Measurements from ENCODE around the gene C11orf68. TPM values are rescaled to one million over a fixed set of nuclear protein-coding genes. Genes with fewer than 3 reads are reported as not detected.

The C11orf68 gene
- total RNA-seq, 2 donors from 2014 or later = 14.1 to 18.1 TPM

DNA sequence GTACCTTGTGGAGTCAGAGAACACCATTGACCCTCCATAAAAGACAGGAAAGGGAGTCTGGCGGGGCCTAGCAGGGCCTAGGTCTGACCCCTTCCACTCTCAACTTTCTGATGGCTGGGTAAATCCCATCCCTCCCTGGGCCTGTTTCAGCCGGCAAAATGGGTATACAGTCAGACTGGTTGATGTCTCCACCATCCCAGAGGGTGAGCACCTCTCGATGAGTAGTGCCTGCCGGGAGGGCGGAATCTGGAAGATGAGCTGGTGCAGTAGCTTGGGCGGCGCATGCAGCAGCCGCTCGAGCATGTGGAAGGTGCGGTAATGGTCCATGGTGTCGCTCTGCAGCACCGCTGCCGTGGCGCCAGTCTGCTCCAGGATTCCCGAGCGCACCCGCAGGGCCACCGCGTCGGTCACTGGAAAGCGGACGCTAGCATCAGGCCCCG lies 31.1 kb downstream of the C11orf68 start:
- H3K27me3 Mint-ChIP-seq = no peaks in the 10 kb centered on the region
- H3K27ac Mint-ChIP-seq = peak overlapping the region; percentile 98
- no peak for ATAC-seq
- H3K36me3 Mint-ChIP-seq (ENCODE audit: low read depth) = peaks cover 3% of the 10 kb centered on the region
- H3K9me3 ChIP-seq (ENCODE audit: control insufficient read depth, low read length, poor library complexity, severe bottlenecking) = no peaks in the 10 kb centered on the region
- H3K4me3 Mint-ChIP-seq = peak overlapping the region; percentile 95
- no peak for DNase-seq
- peaks cover 47% of the 10 kb centered on the region for H3K4me1 Mint-ChIP-seq

DNA sequence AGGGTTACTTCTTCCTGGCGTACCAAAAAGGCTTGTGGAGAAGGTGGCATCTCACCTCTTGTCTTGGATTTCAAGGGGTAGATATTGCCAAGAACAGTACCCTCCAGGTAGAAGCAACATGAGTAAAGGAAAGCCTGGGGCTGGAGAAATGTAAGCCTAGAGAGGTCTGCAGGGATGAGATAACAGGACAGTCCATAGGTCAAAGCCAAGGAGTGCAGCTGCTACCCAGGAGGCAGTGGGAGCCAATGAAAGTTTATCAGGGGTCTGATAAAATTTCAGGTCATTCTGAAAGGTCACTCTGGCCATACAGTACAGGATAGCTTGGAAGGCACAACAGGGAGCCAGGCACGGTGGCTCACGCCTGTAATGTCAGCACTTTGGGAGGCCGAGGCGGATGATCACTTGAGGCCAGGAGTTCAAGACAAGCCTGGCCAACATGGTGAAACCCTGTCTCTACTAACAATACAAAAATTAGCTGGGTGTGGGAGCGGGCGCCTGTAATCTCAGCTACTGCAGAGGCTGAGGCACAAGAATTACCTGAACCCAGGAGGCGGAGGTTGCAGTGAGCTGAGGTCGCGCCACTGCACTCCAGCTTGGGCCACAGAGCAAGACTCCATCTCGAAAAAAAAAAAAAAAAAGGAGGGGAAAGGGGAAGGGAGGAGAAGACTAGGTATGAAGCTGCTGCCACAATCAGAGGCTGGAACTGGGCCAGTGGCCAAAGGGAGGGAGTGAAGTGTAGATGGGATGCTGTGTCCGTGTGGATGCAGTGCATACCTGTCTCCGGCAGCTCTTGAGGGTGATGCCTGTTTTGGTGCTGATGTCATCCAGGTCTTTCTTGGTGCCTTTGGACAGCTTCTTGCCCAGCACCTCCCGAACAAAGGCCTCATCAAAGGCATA lies 31.8 kb downstream of the C11orf68 start:
- H3K4me1 Mint-ChIP-seq = peaks cover 40% of the 10 kb centered on the region
- ATAC-seq = no peak

DNA sequence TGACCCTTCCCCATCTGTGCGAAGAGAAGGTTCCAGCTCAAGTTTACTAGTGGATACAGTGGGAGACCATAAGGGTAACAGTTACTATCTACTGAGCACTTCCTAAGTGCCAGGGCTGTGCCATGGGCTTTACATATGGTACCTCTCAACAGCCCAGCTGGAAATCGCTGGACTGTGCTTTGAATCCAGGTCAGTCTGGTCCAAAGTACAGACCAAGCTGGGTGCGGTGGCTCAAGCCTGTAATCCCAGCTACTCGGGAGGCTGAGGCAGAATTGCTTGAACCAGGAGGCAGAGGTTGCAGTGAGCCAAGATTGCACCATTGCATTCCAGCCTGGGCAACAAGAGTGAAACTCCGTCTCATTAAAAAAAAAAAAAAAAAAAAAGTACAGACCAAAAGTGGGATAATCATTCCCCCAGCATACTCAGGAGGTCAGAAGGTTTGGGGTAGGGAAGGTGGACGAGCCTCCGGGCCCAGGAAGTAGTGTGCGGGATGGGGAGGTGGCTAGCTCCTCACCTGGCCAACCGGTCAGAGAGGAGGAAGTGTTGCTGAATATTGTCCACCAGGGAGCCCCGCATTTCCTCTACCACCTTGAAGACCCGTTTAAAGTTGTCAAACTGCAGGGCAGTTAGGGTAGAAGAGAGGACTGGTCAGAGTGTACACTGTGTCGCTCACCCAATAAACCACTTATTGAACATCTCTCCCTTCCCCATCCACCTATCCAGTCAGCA lies 32.9 kb downstream of the C11orf68 start:
- H3K36me3 Mint-ChIP-seq (ENCODE audit: low read depth) = peaks cover 3% of the 10 kb centered on the region
- H3K4me1 Mint-ChIP-seq = peaks cover 39% of the 10 kb centered on the region
- DNase-seq = no peak
- no peak for ATAC-seq
- peak overlapping the region; percentile 86 for H3K27ac Mint-ChIP-seq
- no peaks in the 10 kb centered on the region for H3K27me3 Mint-ChIP-seq
- no peaks in the 10 kb centered on the region for H3K9me3 ChIP-seq (ENCODE audit: control insufficient read depth, low read length, poor library complexity, severe bottlenecking)
- H3K4me3 Mint-ChIP-seq = no peak overlapping the region

More for the DNA sequence above, 31.8 kb downstream of the C11orf68 start:
- no peaks in the 10 kb centered on the region for H3K9me3 ChIP-seq (ENCODE audit: control insufficient read depth, low read length, poor library complexity, severe bottlenecking)
- DNase-seq = no peak
- H3K27me3 Mint-ChIP-seq = no peaks in the 10 kb centered on the region
- peak overlapping the region; percentile 95 for H3K4me3 Mint-ChIP-seq
- peak overlapping the region; percentile 98 for H3K27ac Mint-ChIP-seq
- H3K36me3 Mint-ChIP-seq (ENCODE audit: low read depth) = peaks cover 3% of the 10 kb centered on the region

DNA sequence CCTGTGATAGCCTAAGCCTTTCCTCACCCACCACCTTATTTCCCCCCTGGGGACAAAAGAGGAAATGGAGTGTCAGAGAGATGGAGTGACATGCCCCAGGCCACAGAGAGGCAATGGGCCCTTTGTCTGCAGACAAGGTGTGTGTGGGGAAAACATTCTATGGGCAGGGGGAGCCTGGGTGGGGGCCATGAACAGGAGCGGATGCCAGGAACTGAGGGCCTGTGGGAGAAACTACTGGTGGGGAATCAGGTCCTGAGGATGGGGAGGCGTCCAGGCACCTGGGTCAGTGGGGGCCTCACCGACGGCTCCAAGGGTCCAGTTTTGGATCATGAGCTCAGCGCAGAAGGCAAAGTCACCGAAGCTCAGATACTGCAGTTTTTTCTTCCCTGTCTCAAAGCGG lies 33.6 kb downstream of the C11orf68 start:
- peak overlapping the region; percentile 9 for H3K4me3 Mint-ChIP-seq
- no peaks in the 10 kb centered on the region for H3K27me3 Mint-ChIP-seq
- H3K4me1 Mint-ChIP-seq = peaks cover 42% of the 10 kb centered on the region
- peak overlapping the region; percentile 56 for H3K27ac Mint-ChIP-seq
- ATAC-seq = no peak
- DNase-seq = no peak
- H3K36me3 Mint-ChIP-seq (ENCODE audit: low read depth) = peaks cover 3% of the 10 kb centered on the region
- no peaks in the 10 kb centered on the region for H3K9me3 ChIP-seq (ENCODE audit: control insufficient read depth, low read length, poor library complexity, severe bottlenecking)

DNA sequence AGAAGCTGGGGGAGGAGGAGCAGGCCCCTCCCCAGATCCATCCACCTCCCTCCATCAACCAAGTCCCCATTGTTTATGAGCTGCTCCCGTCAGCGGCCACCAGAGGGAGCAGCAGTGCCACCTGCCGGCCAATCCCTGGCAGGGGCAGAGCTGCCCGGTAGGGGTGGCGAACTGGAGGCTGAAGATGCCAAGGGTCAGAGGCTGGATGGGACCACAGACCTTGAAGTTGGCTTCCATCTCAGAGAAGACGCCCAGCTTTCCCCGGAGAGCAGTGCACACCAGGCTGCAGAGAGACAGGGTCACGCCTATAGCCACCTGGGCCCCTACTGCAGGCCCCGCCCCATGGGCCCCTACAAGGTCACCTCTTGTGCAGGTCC lies 34.2 kb downstream of the C11orf68 start:
- Mint-ChIP-seq H3K27me3 (no peaks in the 10 kb centered on the region), H3K27ac (peak overlapping the region; percentile 56), H3K36me3 (ENCODE audit: low read depth) (peaks cover 3% of the 10 kb centered on the region), H3K4me1 (peaks cover 38% of the 10 kb centered on the region), H3K4me3 (peak overlapping the region; percentile 49)
- DNase-seq (peak; percentile 74 to 85 (median 74)), ATAC-seq (peak; percentile 61)
- no peaks in the 10 kb centered on the region for H3K9me3 ChIP-seq (ENCODE audit: control insufficient read depth, low read length, poor library complexity, severe bottlenecking)

DNA sequence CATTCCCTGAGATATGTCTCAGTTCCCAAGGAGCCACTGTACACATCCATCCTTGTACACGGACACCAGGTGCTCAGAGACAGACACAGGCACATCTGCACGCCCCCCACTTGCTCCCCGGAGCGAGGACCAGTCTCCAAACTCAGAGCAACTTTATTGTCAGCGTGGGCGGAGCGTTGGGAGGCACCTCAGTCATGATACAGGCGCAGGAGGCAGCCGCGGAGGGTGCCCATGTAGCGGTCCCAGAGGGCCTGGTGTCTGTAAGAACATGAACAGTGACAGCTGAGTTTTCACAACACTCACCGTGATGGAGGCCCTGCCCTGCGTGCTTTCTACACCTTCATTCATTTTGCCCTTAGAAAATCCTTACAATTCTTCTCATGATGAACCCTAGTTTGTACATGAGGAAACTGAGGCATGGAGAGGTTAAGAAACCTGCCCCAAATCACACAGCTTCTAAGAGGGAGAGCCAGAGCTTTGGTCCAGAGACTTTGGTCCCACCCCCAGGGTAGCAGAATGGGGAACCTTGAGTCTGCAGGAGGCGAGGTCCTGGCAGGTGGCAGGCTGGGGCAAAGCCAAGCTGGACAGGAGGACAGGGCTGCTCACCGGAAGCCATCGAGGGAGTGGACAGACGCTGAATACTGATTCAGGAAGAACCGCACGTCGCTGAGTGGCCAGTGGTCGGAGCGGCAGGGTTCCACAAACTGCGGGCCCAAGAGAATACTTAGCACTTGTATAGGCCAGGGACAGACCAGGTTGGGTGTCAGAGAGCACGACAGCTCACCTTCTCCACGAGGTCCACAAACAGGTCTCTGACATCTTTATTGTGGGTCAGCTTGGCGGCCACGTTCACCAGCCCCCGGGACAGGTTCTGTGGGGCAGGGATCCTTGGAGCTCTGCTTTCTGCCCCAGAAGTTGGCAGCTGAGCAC lies 34.8 kb downstream of the C11orf68 start:
- no peaks in the 10 kb centered on the region for H3K27me3 Mint-ChIP-seq
- DNase-seq (no peak), ATAC-seq (no peak)
- H3K4me3 Mint-ChIP-seq = peak overlapping the region; percentile 49
- H3K4me1 Mint-ChIP-seq = peaks cover 36% of the 10 kb centered on the region
- H3K27ac Mint-ChIP-seq = peak overlapping the region; percentile 56
- H3K9me3 ChIP-seq (ENCODE audit: control insufficient read depth, low read length, poor library complexity, severe bottlenecking) = no peaks in the 10 kb centered on the region
- peaks cover 3% of the 10 kb centered on the region for H3K36me3 Mint-ChIP-seq (ENCODE audit: low read depth)

DNA sequence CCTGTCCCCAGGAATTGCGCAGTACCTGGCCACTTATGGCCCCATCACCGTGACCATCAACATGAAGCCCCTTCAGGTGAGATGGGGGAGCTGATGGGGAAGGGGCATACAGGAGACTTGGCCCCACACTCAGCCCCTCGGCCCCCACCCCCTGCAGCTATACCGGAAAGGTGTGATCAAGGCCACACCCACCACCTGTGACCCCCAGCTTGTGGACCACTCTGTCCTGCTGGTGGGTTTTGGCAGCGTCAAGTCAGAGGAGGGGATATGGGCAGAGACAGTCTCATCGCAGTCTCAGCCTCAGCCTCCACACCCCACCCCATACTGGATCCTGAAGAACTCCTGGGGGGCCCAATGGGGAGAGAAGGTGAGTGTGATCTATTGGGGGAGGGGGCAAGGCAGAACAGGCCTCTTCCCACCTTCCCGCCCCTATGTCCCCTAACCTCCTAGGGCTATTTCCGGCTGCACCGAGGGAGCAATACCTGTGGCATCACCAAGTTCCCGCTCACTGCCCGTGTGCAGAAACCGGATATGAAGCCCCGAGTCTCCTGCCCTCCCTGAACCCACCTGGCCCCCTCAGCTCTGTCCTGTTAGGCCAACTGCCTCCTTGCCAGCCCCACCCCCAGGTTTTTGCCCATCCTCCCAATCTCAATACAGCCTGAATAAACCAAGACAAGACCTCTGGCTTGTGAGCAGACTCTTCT lies 35.7 kb downstream of the C11orf68 start:
- Mint-ChIP-seq H3K27me3 (no peaks in the 10 kb centered on the region), H3K27ac (no peak overlapping the region), H3K4me3 (no peak overlapping the region), H3K4me1 (peaks cover 30% of the 10 kb centered on the region), H3K36me3 (ENCODE audit: low read depth) (peaks cover 3% of the 10 kb centered on the region)
- ATAC-seq = no peak
- H3K9me3 ChIP-seq (ENCODE audit: control insufficient read depth, low read length, poor library complexity, severe bottlenecking) = no peaks in the 10 kb centered on the region
- DNase-seq = no peak

DNA sequence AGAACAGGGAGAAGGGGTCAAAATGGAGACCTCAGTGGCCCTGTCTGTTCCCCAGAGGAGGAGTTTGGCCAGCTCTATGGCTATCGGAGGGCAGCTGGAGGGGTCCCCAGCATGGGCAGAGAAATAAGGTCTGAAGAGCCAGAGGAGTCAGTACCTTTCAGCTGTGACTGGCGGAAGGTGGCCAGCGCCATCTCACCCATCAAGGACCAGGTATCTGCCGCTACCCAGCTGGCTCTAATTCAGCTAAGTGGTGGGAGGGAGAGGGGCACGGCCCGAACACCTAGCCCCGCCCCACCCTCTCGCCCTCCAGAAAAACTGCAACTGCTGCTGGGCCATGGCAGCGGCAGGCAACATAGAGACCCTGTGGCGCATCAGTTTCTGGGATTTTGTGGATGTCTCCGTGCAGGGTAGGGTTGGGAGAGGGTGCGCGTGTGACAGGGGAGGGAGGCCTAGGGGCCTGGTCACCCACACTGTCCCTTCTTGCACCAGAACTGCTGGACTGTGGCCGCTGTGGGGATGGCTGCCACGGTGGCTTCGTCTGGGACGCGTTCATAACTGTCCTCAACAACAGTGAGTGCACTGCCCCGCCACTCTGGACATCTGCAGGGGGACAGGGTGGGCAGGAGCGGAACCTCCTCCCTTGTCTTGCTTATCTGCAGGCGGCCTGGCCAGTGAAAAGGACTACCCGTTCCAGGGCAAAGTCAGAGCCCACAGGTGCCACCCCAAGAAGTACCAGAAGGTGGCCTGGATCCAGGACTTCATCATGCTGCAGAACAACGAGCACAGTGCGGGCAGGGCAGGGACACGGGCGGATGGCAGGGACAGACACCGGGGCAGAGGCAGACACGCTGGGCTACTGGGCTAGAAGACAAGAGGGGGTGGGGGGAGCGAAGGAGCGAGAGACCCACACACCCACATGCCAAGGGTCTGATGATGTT lies 36.5 kb downstream of the C11orf68 start:
- H3K27ac Mint-ChIP-seq = no peak overlapping the region
- ATAC-seq (no peak), DNase-seq (no peak)
- H3K4me3 Mint-ChIP-seq = no peak overlapping the region
- no peaks in the 10 kb centered on the region for H3K27me3 Mint-ChIP-seq
- no peaks in the 10 kb centered on the region for H3K9me3 ChIP-seq (ENCODE audit: control insufficient read depth, low read length, poor library complexity, severe bottlenecking)
- peaks cover 3% of the 10 kb centered on the region for H3K36me3 Mint-ChIP-seq (ENCODE audit: low read depth)
- peaks cover 29% of the 10 kb centered on the region for H3K4me1 Mint-ChIP-seq

DNA sequence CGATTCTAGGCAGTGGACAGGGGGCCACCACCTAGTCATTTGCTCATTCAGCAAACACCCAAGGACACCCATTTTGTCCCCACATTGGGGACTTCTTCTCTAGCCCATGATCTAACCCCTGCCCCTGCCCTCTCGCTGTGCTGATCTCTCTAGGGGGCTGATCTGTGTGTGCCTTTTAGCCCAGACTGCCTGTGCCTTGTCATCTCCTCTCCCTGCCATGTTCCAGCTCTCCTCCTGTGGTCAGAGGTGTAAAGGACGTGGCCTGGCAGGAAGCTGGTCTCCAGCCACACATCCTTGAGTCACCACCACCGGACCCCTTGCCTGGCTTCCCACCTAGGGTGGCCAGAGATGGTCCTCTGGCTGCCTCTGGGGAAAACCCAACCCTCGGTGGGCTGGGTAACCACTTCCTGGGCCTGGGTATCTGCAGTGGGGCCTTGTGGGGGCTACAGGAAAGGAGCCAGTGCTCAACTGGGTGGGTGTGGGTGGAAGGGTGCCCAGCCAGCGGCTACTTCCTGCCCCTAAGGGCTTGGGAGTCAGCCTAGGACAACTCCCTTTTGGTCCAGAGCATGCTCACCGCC lies 37.9 kb downstream of the C11orf68 start:
- DNase-seq (no peak), ATAC-seq (no peak)
- no peaks in the 10 kb centered on the region for H3K9me3 ChIP-seq (ENCODE audit: control insufficient read depth, low read length, poor library complexity, severe bottlenecking)
- Mint-ChIP-seq H3K36me3 (ENCODE audit: low read depth) (peaks cover 3% of the 10 kb centered on the region), H3K27ac (peak overlapping the region; percentile 85), H3K4me3 (peak overlapping the region; percentile 39), H3K4me1 (peaks cover 23% of the 10 kb centered on the region), H3K27me3 (no peaks in the 10 kb centered on the region)

DNA sequence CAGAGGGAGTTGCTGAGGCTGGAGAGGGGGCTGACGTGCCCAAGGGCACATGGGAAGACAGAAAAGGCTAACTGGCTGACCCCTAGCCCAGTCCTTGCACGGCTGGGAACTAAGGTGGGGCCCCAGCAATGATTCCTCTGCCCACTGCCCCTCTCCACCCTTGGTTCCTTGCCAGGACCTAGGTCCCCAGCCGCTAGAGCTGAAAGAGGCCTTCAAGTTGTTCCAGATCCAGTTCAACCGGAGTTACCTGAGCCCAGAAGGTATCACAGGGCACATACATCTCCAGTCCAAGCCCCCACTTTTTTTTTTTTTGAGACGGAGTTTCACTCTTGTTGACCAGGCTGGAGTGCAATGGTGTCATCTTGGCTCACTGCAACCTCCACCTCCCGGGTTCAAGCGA lies 38.8 kb downstream of the C11orf68 start:
- ATAC-seq = no peak
- H3K36me3 Mint-ChIP-seq (ENCODE audit: low read depth) = peaks cover 3% of the 10 kb centered on the region
- H3K27me3 Mint-ChIP-seq = no peaks in the 10 kb centered on the region
- no peak for DNase-seq
- H3K4me1 Mint-ChIP-seq = peaks cover 23% of the 10 kb centered on the region
- peak overlapping the region; percentile 85 for H3K27ac Mint-ChIP-seq
- no peaks in the 10 kb centered on the region for H3K9me3 ChIP-seq (ENCODE audit: control insufficient read depth, low read length, poor library complexity, severe bottlenecking)
- H3K4me3 Mint-ChIP-seq = peak overlapping the region; percentile 81

DNA sequence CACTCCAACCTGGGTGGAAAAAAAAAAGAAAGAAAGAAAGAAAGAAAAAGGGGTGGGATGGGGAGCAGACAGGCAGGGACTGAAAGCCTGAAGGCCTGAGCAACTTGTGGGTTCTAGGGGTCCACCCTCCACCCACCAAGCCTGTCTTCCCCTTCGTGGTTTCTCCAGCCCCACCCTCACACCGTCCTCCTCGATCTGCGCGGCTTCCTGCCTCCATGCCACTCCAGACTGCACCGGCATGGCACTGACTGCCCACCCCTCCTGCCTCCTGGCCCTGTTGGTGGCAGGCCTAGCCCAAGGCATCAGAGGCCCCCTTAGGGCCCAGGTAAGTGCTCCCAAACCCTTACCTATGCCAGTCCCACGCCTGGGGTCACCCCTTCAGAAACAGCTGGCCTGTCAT lies 39.2 kb downstream of the C11orf68 start, which contains the start of gene CTSW:
TSS of gene CTSW (plus strand) at position 221 of the 400 bp plus-strand sequence. CDS start at position 239, 18 bp downstream.
- peaks cover 2% of the 10 kb centered on the region for H3K36me3 Mint-ChIP-seq (ENCODE audit: low read depth)
- peak within 1 kb of the TSS; percentile 81 for H3K4me3 Mint-ChIP-seq
- H3K27me3 Mint-ChIP-seq = no peaks in the 10 kb centered on the region
- H3K27ac Mint-ChIP-seq = peak within 1 kb of the TSS; percentile 85
- no peak for DNase-seq
- peak; percentile 74 for ATAC-seq
- no peaks in the 10 kb centered on the region for H3K9me3 ChIP-seq (ENCODE audit: control insufficient read depth, low read length, poor library complexity, severe bottlenecking)
- H3K4me1 Mint-ChIP-seq = peaks cover 21% of the 10 kb centered on the region
